Hepatic stellate cell (primary cell): ENCODE results near the gene VSNL1.

Experiments used
- DNase-seq: peaks from one replicate; pipeline ENCODE4 v3.0.0; 2011; ENCODE audit warnings: low spot score

The VSNL1 gene

DNA sequence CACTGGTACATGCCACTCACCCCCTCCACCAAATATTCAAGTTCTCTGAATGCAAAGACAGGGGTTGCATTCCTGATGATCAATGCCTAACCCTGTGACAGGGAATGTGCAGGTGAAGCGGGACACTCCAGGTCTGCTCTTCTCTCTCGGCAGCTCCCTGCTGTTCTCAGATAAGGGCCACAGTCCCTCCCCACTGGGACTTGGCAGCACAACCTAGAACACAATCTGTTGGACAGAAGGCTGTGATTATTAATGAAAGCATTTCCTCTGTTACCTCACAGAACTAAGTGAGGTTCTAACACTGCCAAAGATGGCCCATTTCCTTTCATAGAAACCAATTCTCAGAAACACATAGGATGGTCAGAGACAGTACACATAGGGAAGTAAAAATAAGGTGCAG, 42.7 kb downstream of the VSNL1 start:
- no peak for DNase-seq

DNA sequence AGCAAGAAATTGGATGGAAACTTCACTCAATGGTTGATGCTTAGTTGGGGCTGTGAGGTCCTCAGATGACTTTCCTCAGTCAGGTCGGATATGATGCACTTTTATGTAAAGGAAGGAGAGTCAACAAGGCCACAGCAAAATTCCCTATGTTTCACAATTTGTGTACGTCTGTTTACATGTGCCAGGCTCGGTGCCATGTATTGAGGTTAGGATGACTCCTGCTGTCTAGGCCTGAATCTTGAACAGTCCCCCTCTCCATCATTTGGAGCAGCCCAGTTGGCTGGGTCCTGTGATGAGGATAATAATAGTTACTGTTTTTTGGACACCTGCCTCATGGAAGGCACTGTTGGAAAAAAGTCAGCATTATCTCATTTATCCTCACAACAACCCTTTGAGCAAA, 43.1 kb downstream of the VSNL1 start:
- DNase-seq, result no peak

DNA sequence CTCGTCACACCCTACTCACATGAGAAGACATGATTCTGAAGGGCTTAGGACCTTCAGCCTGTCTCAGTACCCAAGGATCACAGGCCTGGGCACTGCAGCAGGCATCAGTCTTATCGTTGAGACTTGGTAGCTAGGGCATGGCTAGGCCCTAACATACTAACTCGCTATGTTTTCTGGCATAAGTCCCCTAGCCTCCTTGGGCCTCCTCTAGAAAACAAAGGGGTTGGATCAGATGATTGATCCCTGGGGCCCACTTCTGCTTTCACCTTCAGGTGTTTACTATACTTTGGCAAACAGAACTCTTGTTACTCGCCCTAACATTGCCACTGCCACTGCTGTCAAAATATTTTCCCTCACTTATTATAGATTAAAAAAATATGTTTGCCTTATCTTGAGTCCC, 44.2 kb downstream of the VSNL1 start:
- no peak for DNase-seq

DNA sequence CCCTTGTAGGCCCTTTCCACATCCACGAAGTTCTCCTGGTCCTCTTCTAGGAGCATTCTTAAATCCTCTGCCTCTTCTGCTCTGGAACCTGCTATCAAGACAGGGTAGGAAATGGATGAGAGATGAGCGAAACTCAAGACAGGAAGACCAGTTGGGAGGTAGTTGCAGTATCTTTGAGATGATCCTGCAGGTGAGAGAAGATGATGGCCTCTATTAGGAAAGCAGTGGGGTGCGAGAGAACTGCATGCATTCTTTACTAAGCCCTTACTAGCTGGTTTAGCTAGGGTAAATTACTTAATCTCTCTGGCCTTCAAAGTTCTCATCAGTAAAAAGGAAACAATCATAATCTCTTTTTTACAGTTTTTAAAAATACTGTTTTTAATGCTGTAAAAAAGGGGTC, 47.0 kb downstream of the VSNL1 start:
- no peak for DNase-seq

DNA sequence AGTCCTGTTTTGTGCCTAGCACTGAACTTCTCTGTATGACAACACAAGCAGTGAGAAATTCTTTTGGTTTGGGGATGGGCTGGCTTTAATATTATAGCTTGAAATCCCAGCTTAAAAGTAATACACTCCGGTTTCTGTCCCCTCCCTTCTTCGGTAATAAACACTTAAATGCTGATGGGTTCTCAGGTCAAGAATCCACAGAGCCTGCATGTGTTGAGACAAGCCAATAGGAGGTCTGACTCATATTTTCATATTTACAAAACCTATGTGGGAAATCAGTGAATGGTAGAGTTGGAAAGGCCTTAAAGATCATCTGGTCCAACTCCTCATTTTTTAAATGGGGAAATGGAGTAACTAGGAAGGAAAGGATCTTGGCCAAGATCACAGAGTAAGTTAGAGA, 47.5 kb downstream of the VSNL1 start:
- DNase-seq, result no peak

DNA sequence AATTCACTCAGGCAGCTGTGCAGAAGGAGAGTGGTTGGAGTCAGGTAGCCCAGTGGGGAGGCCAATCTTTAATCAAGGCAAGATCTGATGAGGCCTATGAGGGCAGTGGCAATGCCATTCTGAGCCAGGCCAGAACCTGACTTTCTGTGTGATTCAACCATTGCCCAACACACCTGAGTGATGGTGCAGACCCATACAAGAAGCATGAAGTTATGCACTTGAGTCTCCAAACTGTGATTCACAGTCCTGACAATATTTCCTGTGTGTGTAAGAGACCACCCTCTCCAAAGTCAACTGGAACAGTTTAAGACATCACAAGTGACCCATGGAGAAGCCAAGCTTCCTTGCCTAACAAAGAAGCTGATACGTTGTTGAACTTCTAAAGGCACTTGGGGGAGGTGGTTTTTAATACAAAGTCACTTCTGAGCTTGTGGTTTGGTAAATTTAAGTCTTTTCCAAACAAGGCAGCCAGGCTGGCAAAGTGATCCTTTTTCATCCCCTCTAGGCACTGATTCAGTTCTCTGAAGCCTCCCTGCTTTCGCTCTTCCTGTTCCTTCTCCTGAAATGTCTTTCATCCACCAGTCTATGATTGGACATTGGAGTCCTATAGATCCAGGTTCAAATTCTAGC, 49.0 kb downstream of the VSNL1 start:
- no peak for DNase-seq

DNA sequence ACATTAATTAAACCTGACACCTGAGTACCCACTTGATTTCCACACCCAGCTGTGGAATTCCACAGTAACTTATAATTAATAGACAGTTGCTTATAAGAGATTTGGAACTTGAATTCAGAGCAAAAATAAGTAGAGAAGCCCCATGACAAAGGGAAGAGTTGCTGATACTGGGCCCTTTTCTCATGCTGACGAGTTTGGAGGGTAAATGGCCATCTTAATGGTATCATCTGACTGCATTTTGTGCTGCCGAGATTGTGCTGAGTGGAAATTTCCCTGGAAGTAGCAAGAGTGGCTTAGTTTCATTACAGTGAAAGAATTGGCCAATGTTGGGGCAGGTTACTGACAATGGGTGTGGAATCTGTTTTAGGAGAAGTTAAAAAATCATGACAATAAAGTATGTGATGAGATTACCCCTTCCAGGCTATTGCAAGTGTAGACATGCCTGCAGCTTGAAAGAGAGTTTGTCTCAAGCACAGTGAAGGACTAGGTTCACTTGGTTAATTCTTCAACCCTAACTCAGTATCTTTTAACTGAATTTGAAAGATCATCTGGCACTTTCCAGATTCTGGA, 49.9 kb downstream of the VSNL1 start:
- DNase-seq, result no peak

DNA sequence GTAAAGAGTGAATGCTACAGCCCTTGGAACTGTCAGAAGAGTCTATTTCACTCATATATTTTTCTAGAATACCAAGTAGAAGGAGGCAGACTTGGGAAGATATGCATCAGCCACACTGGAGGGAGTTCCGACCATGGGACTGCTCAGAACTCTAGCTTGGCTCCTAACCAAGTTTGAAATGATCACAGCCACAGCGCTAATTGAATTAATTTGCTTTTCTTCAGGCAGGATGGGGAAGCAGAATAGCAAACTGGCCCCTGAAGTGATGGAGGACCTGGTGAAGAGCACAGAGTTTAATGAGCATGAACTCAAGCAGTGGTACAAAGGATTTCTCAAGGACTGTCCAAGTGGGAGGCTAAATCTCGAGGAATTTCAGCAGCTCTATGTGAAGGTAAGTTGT, 51.4 kb downstream of the VSNL1 start:
- no peak for DNase-seq

DNA sequence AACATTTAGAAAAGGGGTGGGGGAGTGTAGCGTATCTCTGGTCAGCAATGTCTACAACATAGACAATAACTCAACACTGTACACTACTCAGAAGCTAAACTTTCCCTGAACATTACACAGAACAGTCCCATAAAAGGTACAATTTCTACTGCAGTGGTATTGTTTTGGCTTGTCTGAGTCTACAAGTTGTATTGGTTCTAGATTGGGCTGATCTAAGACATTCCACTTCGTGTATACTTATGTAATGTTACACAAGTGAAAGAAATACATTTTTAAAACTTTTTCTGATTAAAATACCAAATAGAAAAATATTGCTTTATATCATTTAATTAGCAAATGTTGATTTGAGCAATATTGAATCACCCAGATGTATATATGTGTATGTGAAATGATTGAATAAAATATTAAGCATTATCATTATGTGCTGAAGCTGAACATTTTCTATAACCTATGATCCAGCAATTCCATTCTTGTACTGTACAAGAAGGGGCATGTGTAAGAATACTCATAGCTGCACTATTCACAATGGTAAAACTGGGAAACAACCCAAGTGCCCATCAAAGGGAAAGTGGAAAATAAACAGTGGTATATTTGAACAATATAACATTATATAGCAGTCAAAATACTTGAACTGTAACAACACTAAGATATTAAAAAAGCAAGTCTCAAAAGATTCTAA, 52.4 kb downstream of the VSNL1 start:
- DNase-seq, result no peak

DNA sequence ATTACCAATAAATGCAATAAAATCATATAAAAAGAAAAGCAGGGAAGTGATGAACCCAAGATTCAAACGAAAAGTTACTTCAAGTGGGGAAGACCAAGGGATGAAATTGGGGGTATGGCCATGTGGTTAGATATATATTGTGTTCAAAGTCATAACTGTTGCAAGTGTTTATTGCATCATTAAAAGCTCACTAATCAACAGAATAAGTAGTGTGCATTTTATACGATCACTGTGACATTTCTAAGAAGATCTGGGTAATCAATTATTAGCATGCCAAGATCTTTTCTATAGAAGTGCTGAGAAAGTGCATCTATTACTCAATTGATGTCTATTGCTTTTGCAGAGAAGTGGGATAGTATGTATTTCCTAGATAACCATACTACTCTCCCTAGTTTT, 52.9 kb downstream of the VSNL1 start:
- DNase-seq, result no peak

DNA sequence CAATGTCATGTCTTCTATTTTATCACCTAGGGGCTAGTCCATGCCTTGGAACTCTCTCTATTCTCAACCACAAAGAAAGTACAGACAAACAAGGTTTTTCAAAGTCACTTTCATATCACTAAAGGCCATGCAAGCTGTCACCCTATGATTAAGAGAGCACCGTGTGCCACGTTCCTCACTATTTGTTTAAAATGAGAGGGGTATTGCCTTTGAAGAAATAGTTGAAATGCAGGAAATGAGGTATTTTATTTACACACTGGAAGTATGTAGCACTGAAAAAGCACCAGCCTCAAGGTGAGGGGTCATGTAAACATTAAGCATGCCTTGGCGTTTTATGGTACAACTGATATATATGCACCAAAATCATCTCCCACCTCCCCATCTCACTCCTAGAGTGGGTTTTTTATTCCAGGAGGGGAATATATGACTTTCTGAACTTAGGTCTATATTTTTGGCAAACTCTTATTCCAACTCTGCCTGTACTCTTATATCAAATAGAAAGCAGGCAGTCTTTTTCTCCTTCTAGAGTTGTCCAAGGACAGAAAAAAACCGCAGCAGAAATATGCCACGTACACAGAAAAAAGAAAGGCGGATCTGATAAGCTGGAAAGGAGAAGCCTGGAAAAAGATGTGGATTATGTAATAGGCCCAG, 53.5 kb downstream of the VSNL1 start:
- DNase-seq, result no peak

DNA sequence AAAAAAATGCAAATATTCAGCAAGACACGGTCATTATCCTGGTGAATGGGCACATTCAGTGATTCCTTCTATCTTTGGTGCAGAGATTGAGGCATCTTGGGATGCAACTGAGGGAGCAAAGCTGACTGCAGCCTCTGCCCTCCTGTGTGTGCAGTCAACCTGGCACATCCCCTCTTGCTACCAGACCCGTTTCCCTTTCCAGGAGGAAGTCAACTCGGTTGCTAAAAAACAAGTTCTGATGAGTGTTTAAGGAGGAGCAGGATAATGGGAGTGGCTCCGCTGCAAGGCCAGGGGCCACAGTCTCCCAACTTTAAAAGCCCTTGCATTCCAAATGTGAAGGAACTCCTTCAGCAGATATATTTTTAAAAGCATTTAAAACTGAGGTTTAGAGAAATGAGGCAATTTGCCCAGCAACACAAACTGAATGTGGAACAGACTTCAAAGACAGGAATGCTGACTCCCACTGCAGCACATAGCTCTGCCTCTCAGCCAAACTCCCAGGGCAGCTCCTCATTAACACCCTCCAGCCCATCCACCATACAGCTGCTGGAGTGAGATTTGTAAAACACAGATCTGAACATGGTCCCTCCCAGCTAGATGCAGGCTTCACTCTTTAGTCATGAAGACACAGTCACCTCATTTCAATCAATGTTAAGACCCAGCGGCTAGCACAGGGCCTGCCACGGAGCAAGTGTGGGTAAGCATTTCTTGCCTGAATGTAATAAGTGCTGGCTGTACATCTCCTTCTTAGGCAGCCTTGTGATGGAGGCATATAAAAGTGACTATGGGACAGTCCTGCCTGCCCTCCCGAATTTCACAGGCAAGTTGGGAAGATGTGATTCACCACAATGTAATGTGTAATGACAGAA, 54.3 kb downstream of the VSNL1 start:
- no peak for DNase-seq

DNA sequence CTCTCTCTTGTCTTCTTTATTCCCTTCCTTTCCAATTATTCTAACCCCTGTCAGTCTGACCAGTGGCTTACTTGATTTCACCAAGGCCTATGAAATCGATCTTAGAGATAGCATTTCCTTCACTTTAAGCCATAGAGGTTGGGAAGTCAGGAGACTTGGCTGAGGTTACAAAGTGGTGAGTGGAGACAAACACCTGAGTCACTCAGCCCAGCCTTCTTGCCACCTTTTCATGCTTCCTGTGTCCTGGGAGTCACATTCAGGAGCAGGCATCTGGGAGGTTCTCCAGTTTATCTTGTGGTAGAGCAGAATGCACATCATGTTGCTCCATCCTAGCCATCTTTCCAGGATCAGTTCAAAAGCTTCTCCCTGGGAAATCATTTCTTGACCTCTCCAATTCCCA, 59.1 kb downstream of the VSNL1 start:
- no peak for DNase-seq

DNA sequence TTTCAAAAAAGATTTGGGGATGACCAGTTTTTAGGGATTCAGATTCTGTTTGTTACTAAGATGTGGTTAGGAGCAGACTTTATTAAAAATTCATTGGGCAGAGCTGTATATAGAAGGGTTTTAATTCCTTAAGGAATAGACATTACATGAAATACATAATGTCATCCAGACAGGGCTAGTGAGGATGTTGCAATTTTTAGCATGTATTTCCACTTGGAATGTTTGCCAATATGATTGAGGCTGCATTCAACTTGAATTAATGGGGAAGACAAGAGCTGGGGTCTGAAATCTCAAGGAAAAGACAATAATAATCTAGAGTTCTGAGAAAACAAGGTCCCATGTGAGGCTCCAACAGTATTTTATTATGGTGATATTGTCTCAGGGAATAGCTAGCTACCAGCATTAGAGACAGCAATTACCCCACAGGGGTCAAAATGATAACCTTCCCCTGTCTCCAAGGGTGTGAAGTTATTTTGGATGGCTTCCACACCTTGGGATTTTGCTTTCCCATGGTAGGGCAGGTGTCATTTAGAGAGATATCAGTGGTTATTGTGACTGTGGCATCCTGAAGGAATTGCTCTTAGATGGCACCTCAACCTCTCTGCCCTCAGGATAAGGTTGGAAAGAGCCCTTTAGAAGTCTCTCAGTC, 60.2 kb downstream of the VSNL1 start:
- DNase-seq, result no peak

DNA sequence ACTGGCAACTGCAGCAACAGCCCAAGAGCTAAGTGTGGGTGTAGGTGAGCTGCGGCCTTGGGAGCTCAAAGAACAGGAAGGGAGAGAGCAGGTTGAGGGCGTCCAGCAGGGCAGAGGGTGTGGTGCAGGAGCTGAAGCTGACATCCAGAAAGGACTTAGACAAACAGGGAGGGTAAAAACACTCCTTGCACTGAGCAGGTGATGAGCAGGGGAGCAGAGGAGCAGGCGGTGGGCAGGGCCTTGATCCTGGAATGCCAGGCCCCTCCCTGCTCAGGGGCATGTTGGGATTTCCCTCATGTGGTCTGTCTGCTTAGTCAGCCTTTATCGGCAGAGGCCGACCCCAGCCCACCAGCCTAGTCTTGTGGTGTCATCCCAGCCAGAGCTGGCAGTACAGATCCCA, 63.6 kb downstream of the VSNL1 start:
- no peak for DNase-seq

DNA sequence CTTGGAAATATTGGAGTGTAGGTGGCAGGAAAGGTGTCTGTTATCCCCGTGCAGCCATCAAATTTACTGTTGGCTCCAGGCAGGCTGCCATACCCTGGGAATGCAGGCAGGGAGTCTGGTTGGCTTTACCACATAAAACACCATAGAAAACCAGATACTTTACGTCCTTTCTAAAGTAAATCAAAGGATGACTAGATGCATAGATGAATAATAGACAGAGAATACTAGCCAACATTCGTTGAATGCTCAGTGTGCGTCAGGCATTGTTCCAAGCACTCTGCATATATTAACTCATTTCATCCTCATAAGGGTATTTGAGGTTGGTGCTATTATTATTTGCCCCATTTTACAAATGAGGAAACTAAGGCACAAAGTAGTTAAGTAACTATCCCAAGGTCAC, 65.2 kb downstream of the VSNL1 start:
- no peak for DNase-seq

DNA sequence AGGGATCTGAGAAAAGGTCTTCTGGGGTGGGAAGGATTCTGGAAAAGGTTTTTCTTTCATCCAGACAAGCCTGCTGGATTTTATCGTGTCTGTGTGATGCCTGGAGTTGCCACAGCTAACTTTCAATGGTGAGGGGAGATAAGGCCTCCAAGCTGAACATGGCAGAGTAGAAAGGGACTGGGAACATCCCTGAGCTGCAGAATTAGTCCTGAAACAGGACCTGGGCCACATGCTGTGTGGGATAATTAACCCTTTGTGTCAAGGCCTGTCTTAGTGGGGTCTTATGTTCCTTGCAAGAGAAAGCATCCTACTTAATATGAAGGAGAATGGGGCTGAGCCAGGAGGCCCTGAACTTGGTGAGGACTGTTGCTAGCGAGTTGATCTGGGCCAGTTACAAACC, 66.4 kb downstream of the VSNL1 start:
- DNase-seq, result no peak

DNA sequence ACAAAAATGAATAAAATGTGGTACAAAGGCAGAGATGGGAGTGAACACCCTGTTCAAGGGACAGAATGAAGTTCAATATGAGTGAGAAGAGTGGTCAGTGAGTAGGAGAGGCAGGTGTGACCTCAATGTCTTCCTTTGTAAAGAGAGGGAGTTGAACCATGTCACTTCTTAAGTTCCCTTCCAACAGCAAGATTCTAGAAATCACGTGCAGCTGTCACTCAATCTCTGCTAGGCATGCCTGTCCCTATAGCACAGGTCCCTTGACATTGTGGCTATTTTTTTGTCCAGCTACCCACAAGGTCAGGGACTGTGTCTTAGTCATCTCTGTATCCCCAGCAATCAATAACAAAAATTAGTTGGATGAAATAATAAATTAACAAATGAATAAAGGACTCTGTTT, 66.9 kb downstream of the VSNL1 start:
- no peak for DNase-seq

DNA sequence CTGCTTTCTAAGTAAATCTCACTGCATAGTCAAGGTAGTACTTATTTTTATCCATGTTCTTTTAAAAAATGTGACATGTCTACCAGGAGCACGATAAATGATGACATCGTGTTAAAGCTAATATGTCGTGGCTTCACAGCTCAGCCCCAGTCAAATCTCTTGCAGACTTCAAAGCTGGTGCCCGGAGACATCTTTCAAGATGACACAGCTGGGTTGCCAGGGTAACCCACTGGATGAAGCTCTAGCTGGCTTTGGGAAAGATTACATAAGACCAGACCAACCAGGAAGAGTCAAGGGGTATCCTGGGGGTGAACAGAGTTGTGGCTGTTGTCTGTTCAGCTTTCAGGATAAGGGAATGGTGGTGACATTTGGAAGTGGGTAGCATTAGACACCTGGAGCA, 67.8 kb downstream of the VSNL1 start:
- no peak for DNase-seq

DNA sequence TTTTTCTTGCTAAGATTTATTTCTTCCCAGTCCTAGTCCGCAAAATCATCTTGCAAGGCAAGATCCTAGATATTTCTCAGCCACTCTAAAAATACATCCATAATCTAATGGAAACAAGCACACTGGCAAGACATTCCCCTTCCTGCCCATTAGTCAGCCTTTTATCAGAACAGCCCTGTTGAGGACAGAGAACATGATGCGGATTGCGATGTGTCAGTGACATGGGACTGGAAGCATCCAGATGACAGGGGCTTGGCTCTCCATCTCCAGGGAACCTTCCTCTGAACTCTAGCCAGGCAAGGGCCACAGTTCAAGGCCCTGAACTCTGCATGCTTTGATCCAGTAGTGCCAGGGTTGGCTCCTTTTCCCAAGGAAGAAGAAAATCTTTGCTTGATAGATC, 70.0 kb downstream of the VSNL1 start:
- DNase-seq, result peak; percentile 22

DNA sequence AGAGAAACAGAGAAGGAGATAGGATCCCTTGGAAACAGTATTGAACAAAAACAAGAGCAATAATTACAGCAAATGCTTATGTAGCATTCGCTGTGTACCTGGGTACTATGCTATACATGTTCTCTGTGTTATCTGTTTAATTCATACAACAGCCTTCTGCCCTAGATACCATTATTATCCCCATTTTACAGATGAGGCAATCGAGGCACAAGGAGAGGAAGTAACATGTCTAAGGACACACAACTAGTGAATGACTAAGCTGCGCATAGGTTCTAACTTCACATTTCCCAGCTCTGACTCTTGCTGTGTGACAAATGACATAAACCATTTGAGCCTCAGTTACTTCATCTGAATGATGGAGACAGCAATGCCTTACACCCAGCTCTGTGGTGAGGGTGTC, 70.5 kb downstream of the VSNL1 start:
- DNase-seq, result no peak
